Measurements from ENCODE around the gene BPTF.
"Not testable (repeated sequence)": the region's sequence is repeated elsewhere in the genome, so short reads cannot be mapped to it uniquely, and the experiment has no call there.

Gene BPTF

GRCh38 chr17:67942810-67943209 is 117.5 kb downstream of the BPTF start:
- H3K4me3 ChIP-seq (replicated peaks; ENCODE audit: low read depth, low read length): no peak overlapping the region

GRCh38 chr17:67944035-67944434 is 118.7 kb downstream of the BPTF start:
- H3K36me3 ChIP-seq (ENCODE audit: control insufficient read depth, insufficient read depth, low read length): peaks cover 21% of the 10 kb centered on the region
- TF ChIP-seq CTCF (IDR thresholded peaks at IDR 0.05; ENCODE audit: insufficient read depth, low read length, poor library complexity, severe bottlenecking): no peak
- H3K27me3 ChIP-seq (replicated peaks; ENCODE audit: control insufficient read depth, insufficient read depth, low read length): no peaks in the 10 kb centered on the region
- H3K4me3 ChIP-seq (replicated peaks; ENCODE audit: low read depth, low read length): no peak overlapping the region
- DNase-seq (ENCODE audit: extremely low read depth, insufficient read length): no peak

More at GRCh38 chr17:67942810-67943209, 117.5 kb downstream of the BPTF start:
- DNase-seq (ENCODE audit: extremely low read depth, insufficient read length): no peak
- Histone ChIP-seq H3K27me3 (replicated peaks; ENCODE audit: control insufficient read depth, insufficient read depth, low read length) (no peaks in the 10 kb centered on the region), H3K36me3 (ENCODE audit: control insufficient read depth, insufficient read depth, low read length) (peaks cover 15% of the 10 kb centered on the region)
- TF ChIP-seq CTCF (IDR thresholded peaks at IDR 0.05; ENCODE audit: insufficient read depth, low read length, poor library complexity, severe bottlenecking): peak; percentile 41

GRCh38 chr17:67946513-67946912 is 121.2 kb downstream of the BPTF start:
- H3K36me3 ChIP-seq (ENCODE audit: control insufficient read depth, insufficient read depth, low read length): peaks cover 21% of the 10 kb centered on the region
- no peak for TF ChIP-seq CTCF (IDR thresholded peaks at IDR 0.05; ENCODE audit: insufficient read depth, low read length, poor library complexity, severe bottlenecking)
- H3K4me3 ChIP-seq (replicated peaks; ENCODE audit: low read depth, low read length): no peak overlapping the region
- no peak for DNase-seq (ENCODE audit: extremely low read depth, insufficient read length)
- no peaks in the 10 kb centered on the region for H3K27me3 ChIP-seq (replicated peaks; ENCODE audit: control insufficient read depth, insufficient read depth, low read length)

GRCh38 chr17:67947325-67947813 is 122.1 kb downstream of the BPTF start:
- DNase-seq (ENCODE audit: extremely low read depth, insufficient read length): no peak
- no peak overlapping the region for H3K4me3 ChIP-seq (replicated peaks; ENCODE audit: low read depth, low read length)
- TF ChIP-seq CTCF (IDR thresholded peaks at IDR 0.05; ENCODE audit: insufficient read depth, low read length, poor library complexity, severe bottlenecking): no peak
- H3K27me3 ChIP-seq (replicated peaks; ENCODE audit: control insufficient read depth, insufficient read depth, low read length): no peaks in the 10 kb centered on the region
- H3K36me3 ChIP-seq (ENCODE audit: control insufficient read depth, insufficient read depth, low read length): peaks cover 21% of the 10 kb centered on the region

GRCh38 chr17:67950945-67951344 is 125.6 kb downstream of the BPTF start:
- Histone ChIP-seq H3K36me3 (ENCODE audit: control insufficient read depth, insufficient read depth, low read length) (peaks cover 14% of the 10 kb centered on the region), H3K27me3 (replicated peaks; ENCODE audit: control insufficient read depth, insufficient read depth, low read length) (no peaks in the 10 kb centered on the region), H3K4me3 (replicated peaks; ENCODE audit: low read depth, low read length) (no peak overlapping the region)
- DNase-seq (ENCODE audit: extremely low read depth, insufficient read length): no peak
- no peak for TF ChIP-seq CTCF (IDR thresholded peaks at IDR 0.05; ENCODE audit: insufficient read depth, low read length, poor library complexity, severe bottlenecking)

- no peaks in the 10 kb centered on the region for H3K27me3 ChIP-seq (replicated peaks; ENCODE audit: control insufficient read depth, insufficient read depth, low read length)
- DNase-seq (ENCODE audit: extremely low read depth, insufficient read length): no peak
- H3K4me3 ChIP-seq (replicated peaks; ENCODE audit: low read depth, low read length): no peak overlapping the region
- H3K36me3 ChIP-seq (ENCODE audit: control insufficient read depth, insufficient read depth, low read length): peaks cover 10% of the 10 kb centered on the region
- TF ChIP-seq CTCF (IDR thresholded peaks at IDR 0.05; ENCODE audit: insufficient read depth, low read length, poor library complexity, severe bottlenecking): no peak
Measured at GRCh38 chr17:67959510-67959909, 134.2 kb downstream of the BPTF start.

GRCh38 chr17:67960276-67960675 is 135.0 kb downstream of the BPTF start:
- H3K36me3 ChIP-seq (ENCODE audit: control insufficient read depth, insufficient read depth, low read length): peaks cover 10% of the 10 kb centered on the region
- not testable (repeated sequence) for DNase-seq (ENCODE audit: extremely low read depth, insufficient read length); H3K27me3 ChIP-seq (replicated peaks; ENCODE audit: control insufficient read depth, insufficient read depth, low read length)

GRCh38 chr17:67962156-67962555 is 136.9 kb downstream of the BPTF start:
- H3K4me3 ChIP-seq (replicated peaks; ENCODE audit: low read depth, low read length); H3K27me3 ChIP-seq (replicated peaks; ENCODE audit: control insufficient read depth, insufficient read depth, low read length); DNase-seq (ENCODE audit: extremely low read depth, insufficient read length): not testable (repeated sequence)
- peaks cover 14% of the 10 kb centered on the region for H3K36me3 ChIP-seq (ENCODE audit: control insufficient read depth, insufficient read depth, low read length)

More at GRCh38 chr17:67960276-67960675, 135.0 kb downstream of the BPTF start:
- H3K4me3 ChIP-seq (replicated peaks; ENCODE audit: low read depth, low read length): not testable (repeated sequence)

Data from GM06990 (cell line).